ENCODE results near the gene GDF9.
"Not testable (repeated sequence)": the region's sequence is repeated elsewhere in the genome, so short reads cannot be mapped to it uniquely, and the experiment has no call there.

The GDF9 gene

GRCh38 chr5:132872788-132873118 lies 6.5 kb upstream of the GDF9 start:
- no peak for DNase-seq

DNA sequence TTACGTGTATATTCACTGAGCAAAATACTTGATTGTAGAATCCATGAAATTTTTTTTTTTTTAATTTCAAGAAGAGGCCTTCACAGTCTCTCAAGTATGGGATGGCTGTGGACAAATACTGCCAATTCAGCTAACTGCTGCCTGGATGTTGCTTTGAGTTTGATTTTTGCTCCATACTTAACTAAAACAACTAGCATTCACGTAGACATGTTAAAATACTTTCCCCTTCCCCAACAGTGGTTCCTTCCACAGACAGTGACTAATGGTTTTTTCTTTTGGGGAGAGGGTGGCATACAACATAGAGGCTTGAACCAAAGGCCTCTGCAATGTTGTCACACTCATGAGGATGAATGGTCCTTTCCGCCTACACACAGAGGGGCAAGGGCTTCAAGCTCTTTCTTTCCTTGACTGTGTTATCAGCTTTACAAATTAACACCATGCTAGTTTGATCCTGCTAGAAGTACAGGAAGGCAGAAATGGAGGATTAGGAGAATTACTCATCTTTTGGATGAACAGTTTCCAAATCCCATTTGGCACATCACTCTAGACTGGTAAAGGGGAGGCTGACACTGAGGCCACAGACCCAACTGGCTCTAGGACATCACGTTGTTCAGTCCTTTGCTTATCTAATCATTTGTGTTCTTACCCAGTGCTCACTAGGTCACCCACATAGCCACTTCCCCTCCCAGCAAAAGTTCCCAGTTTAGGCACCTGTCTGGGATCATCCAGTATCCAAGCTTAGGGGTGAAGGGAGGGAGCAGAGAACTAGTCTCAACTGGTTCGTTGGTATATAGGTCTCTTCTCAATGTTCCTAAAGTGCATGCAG lies 5.4 kb upstream of the GDF9 start:
- no peak for DNase-seq

- no peak for DNase-seq
These were observed 4.5 kb upstream of the GDF9 start for GRCh38 chr5:132870801-132871200.

GRCh38 chr5:132868754-132869153 lies 2.5 kb upstream of the GDF9 start:
- no peak for DNase-seq

DNA sequence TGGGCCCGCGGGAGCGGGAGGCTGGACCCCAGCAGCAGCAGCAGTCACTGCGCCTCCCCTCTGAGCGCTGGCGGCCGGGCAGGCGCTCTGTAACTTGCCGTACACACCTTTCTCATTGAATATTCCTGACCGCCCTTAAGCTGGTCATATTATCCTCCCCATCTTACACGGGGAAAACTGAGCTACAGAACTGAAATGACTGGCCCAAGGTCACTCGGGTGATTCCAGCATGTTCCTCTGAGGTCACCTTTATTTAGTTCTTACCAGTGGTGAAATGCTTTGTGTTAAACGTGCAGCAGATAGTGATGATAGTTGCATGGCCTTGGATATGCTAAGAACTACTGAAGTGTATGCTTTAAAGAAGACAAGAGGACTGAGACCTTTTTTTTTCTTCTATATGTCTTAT lies 780 bp upstream of the GDF9 start:
- DNase-seq, result no peak

DNA sequence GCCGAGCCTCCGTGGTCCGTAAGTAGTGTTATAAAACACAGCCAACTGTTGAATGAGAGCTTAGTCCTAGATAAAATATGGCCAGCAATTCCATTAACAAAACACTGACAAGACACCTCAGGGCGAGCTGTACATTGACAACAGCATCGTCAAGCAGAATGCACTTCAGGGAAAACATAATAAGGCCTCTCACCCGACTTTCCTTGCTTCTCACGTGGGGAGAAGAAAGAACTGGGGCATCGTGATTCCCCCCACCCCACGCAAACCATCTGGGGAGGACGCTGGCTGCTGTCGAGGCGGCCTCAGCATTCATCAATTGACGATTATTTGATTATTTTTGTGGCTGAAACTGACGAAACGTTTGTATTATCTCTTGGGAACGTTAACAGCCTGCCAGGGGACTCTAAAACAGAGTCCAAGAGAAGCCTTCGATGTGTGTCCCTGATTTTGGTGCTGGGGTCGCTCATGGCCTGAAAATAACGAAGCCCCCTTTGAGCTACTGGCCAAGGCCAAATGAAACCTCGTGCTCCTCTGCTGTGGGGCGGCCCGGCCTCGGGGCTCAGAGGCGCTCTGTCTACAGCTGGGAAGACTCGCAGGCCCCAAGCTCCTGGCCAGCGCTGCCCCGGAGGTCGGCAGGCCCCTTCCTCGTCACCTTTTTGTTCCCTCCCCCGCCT lies 464 bp downstream of the GDF9 start:
- no peak for DNase-seq

GRCh38 chr5:132860742-132861141 lies 5.5 kb downstream of the GDF9 start:
- DNase-seq, result no peak

DNA sequence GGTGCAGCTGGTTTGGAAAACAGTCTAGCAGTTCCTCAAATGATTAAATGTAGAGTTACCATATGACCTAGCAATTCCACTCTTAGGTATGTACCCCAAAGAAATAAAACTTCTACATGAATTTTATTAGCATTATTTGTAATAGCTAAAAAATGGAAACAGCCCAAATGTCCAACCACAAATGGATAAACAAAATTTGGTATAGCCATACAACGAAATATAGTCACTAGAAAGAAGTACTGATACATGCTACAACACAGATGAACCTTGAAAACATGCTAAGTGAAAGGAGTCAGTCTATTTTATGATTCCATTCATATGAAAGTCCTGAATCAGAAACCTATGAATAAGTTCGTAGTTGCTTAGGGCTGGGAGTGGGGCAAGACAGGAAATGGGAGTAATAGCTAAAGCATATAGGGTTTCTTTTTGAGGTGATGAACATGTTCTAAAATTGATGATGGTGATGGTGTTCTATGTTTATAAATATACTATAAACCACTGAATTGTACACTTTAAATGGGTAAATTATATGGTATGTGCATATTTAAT lies 6.3 kb downstream of the GDF9 start:
- DNase-seq, result no peak

GRCh38 chr5:132856011-132856410 lies 10.3 kb downstream of the GDF9 start:
- no peak for DNase-seq

DNA sequence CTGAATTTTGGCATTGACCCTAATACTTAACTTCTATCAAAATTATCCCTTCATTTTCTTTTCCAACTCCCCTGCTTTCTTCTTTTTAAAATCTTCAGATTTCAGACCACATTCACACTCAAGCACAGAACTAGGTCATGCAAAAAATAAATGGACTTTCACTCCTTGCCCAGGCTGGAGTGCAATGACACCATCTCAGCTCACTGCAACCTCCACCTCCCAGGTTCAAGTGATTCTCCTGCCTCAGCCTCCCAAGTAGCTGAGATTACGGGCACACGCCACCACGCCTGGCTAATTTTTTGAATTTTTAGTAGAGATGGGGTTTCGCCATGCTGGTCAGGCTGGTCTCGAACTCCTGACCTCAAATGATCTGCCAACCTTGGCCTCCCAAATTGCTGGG lies 11.3 kb downstream of the GDF9 start:
- not testable (repeated sequence) for DNase-seq

DNA sequence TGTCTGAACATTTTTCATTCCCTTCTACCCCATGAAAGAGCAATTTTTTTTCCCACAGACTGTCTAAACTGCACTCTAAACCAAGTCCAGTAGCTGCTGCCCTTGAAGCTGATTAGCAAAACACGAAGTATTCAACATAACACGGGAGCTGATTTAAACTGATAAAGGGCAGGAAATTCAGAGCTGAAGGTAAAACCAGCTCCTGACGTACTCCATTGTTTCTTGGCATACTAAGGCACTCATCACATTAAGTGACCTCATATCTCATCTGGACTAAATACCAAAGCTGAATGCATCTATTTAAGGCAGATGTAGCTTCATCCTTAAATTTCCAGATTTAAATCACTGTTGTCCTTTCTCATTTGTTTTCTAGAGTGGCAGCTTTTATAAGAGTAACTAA lies 12.0 kb downstream of the GDF9 start:
- no peak for DNase-seq

DNA sequence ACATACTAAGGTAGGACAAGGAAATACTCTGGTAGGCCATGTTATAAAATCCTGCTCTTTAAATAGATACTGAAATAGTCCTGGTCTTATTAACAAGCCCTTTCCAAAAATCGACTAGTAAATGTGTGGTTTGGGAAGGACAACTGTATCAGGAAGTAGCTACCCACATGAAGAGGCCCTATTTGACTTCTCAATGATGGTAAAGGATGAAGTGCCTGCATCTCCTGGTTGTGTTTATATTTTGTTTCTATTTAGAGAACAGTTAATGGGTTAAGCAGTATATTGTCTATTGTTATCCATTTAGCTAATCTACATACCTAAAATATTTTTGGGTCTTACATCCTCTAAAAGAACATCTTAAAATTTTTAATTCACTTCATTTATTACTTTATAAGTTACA lies 12.5 kb downstream of the GDF9 start:
- DNase-seq, result no peak

GRCh38 chr5:132853323-132853722 lies 12.9 kb downstream of the GDF9 start:
- no peak for DNase-seq

DNA sequence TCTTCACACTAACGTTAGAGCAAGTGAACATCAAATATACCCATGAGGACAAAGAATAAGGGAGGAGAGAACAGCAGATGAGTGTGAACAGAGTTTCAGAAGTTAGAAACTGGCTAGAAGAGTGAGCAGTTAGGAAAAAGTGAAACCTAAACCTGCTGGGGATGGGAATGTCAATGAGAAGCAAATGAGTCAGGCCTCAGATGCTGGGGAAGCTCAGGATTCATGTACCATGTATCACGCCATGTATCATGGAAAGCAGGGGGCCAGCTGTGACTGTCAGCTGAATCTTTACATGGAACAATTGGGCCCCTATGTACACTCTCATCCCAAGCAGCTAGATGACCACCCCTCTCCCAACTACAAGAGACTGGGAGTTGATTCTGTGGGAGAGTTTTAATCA lies 16.2 kb downstream of the GDF9 start:
- no peak for DNase-seq

- no peak for DNase-seq
These were observed 16.9 kb downstream of the GDF9 start for GRCh38 chr5:132849347-132849746.

- no peak for DNase-seq
These were observed 18.0 kb downstream of the GDF9 start for GRCh38 chr5:132848270-132848669.

DNA sequence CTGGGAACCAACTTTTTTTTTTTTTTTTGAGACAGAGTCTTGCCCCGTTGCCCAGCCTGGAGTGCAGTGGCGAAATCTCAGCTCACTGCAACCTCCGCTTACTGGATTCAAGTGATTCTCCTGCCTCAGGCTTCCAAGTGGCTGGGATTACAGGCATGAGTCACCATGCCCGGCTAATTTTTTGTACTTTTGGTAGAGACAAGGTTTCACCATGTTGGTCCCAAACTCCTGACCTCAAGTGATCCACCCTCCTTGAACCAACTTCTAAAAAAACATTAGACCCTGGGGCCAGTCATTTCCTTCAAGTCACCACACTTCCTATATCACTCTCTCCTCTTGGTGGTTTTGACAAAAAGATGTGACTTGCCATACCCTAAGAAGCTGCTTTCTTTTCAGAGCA lies 25.0 kb downstream of the GDF9 start:
- DNase-seq, result peak; percentile 44

DNA sequence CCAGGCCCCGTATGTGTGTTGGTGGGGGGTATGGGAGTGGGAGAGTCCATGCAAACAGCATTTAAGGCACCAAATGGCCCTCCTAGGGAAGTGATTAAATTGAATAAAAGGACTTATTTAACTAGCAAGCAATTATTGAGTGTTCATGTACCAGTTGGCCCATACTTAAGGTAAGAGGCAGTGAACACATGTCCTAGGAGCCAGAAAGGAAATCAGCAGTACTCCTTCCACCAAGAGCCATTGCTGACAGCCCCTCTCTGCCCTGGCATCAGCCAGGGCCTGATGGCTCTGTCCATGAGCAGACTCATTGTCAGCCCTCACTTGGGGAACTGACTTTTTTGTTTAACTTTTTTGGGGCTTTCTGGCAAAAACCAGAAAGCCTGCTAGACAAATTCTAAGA lies 25.4 kb downstream of the GDF9 start:
- no peak for DNase-seq

GRCh38 chr5:132840313-132840712 lies 26.0 kb downstream of the GDF9 start:
- DNase-seq, result no peak

DNA sequence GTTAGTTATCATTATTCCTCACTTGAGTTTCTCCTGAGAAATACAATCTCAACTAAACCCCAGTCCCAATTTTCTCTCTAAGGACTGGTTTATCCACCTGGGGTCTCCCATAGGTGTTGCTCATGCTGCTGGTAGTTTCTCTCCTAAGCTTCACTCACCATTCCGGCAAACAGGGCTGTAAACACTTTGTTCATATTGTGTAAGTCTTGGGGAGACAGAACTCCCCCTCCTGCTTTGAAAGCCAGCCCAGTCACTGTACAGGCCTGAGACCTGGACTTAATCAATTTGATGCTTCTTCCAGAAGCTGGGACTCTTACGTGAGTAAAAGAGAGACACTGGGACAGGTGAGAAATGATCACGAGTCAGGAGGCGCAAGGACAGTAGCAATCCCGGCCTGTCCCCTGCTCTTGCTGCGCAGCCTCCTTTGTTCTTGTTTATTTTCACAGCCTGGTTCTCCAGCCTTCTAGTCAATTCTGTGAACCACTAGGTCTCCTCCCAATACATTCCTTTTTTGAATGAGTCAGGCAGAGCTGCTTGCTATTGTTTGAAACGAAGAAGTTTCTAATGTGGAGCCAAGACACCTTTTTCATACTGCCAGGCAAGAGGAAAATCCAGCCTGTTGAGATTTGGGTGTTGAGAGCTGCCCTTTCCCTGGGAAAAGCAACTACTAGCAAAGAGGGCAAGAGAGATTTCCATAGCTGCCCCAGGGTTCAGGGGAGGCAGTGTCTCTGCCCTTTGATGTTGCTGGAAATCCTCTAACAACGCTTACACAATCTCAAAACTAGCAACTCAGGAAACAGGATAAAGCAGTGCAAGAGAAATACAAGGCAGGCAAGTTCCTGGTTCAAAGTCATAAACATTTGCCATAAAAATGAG lies 26.6 kb downstream of the GDF9 start:
- peak; percentile 21 for DNase-seq

- DNase-seq, result no peak
These were observed 27.6 kb downstream of the GDF9 start for GRCh38 chr5:132838516-132839282.

DNA sequence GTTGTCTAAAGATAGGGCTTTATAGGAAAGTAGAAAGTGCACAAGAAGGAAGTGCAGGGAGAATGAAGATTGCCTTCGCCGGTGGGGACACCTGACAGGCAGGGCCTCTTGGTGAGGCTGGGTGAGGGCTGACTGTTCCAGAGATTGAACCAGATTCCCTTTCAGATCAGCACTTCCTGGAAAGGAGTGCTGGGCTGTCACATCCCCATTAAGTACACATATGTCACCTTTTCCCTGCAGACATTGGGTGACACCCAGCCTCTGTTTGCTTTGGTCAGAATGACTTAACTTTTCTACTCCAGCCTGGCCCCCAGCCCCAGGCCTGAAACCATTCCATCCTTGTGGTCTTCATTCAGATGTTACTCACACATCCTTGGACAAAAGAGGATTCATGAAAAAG lies 28.4 kb downstream of the GDF9 start:
- no peak for DNase-seq

GRCh38 chr5:132836852-132837251 lies 29.4 kb downstream of the GDF9 start:
- no peak for DNase-seq
